ENCODE data around the gene PHF10.
"Not testable (repeated sequence)": the region's sequence is repeated elsewhere in the genome, so short reads cannot be mapped to it uniquely, and the experiment has no call there.

PHF10 gene

DNA sequence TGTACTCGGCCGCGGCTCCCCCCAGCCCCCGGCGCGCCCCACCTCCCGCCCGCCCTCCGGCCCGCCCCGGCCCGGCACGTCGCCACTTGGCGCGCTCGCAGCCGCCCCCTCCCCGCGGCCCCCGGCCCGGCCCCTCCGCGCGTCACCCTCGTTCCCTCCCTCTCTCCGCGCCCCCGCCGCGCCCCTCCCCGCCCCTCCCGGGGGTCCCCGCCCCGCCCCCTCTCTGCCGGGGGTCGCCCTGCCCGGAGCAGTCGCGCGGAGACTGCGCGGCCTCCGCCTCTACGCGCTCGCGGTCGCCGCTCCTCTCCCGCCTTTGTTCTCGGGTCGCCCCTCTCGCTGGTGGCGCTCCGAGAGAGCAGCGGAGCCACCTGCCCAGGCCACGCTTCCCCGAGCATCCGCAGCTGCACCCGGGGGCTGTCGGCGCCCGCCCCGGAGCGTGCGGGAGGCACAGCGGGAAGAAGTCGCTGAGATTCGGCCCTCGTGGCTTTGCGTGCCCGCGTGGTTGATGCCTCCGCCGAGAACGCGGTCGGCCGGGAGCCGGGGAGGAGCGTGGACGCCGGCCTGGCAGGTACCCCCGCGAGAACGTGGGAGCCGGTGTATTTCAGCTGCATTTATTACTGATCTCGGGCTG, at the start of gene PHF10:
TSS of gene PHF10 (minus strand) at position 7 of the 631 bp plus-strand sequence. CDS start 569 bp downstream, outside the sequence.
- DNase-seq (ENCODE audit: extremely low read depth, low read depth), result no peak
- no peak for TF ChIP-seq CTCF (IDR thresholded peaks at IDR 0.05; ENCODE audit: low read depth, low read length)

- no peak for TF ChIP-seq CTCF (IDR thresholded peaks at IDR 0.05; ENCODE audit: low read depth, low read length)
- no peak for DNase-seq (ENCODE audit: extremely low read depth, low read depth)
These were observed 42.8 kb upstream of the PHF10 start for GRCh38 chr6:169766921-169767736.

DNA sequence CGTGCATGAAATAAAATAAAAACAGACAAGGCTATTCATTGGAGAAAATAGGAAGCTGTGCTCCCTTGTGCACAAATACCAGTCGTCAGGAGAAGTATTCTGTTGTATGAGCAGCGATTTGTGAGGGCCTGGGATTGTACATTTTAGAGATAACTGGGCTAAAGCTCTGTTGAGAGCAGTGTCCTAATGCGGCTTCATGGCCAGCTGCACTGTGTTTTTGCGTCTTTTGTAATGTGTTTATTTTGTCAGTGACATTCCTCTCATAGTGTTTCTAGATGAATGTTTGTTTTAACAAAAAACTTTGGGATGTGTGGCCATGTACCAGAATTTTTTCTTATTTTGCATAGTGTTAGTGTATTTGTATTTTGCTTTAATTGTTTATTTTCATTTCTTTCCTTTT, 41.9 kb upstream of the PHF10 start:
- no peak for DNase-seq (ENCODE audit: extremely low read depth, low read depth)

GRCh38 chr6:169765789-169766188, 41.5 kb upstream of the PHF10 start:
- not testable (repeated sequence) for DNase-seq (ENCODE audit: extremely low read depth, low read depth)

More for the DNA sequence above, 41.9 kb upstream of the PHF10 start:
- no peak for TF ChIP-seq CTCF (IDR thresholded peaks at IDR 0.05; ENCODE audit: low read depth, low read length)

DNA sequence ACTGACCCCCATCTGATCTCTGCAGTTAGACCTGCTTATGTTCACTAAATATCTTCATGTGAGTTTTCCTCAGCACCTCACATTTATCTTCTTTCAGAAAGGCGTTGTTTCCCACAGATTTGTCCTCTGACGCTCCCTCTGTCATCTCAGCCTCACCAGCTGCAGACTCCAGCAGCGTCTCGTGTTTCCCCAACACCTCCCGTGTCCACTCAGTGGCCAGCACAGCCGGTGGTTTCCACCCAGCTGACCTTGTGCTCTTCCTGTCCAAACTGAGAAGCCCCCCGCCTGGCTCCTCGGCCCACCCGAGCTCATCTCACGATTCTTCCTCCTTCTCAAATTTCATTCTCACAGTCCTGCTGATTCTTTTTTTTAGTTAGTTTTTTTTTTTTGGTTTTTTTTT, 39.6 kb upstream of the PHF10 start:
- DNase-seq (ENCODE audit: extremely low read depth, low read depth), result no peak
- TF ChIP-seq CTCF (IDR thresholded peaks at IDR 0.05; ENCODE audit: low read depth, low read length), result no peak

DNA sequence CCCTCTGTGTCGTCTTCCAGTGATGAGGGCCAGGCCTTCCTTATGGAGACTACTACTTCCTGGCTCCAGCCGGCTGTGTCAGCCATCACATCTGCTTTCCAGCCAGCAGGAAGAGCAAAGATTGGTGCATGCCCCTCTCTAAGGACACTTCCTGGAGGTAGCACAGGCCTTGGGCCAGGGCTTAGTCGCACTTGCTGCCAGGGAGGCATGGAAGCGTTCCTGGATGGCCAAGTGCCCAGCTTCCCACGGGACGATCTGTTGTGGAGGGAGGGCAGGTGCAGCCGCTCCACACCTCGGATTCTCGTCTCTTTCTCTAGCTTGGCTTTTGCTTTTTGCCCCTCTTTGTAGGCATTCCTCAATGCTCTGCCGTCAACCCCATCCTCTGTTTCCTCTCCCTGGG, 39.0 kb upstream of the PHF10 start:
- no peak for DNase-seq (ENCODE audit: extremely low read depth, low read depth)
- TF ChIP-seq CTCF (IDR thresholded peaks at IDR 0.05; ENCODE audit: low read depth, low read length), result no peak

DNA sequence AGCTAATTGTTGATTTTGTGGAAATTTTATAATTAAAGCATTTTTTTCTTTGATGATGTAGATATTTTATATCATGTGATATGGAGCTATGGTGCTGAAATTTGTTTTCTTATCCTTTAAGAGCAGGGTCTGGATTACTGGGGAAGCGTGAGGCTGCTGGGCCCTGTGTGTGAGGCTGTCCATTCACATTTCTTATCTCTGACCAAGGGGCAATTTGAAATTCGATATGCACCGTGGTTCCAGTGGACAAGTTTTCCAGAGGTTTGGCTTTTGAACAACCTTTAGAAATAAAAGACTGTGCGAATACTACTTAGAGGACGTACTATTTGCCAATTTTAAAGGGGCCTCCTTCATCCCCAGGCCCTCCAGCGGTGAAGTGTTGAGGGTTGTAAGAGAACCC, 30.9 kb upstream of the PHF10 start:
- no peak for TF ChIP-seq CTCF (IDR thresholded peaks at IDR 0.05; ENCODE audit: low read depth, low read length)
- no peak for DNase-seq (ENCODE audit: extremely low read depth, low read depth)
